ENCODE results near the gene LRPAP1.

DNA sequence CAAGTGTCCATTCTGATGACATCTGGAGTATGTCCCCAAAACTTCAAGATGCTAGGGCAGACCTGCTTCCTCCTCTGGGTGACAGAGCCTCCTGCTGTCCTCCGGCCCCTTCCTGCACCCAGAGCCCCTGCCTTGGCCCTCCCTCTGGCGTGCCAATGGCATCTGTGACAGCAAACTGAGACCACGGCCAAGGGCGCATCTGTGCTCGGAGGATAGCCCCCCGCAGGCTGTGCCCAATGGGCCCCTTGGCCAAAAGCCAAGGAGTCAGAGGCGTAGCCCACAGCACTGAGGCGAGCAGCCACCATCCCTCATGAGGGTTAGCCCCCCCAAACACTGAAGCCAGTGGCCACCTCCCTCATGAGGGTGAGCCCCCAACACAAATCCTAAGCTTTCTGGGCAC, 7.9 kb downstream of the LRPAP1 start:
- TF ChIP-seq POLR2A (IDR thresholded peaks at IDR 0.05) = no peak
- TF ChIP-seq, protein P1, sequence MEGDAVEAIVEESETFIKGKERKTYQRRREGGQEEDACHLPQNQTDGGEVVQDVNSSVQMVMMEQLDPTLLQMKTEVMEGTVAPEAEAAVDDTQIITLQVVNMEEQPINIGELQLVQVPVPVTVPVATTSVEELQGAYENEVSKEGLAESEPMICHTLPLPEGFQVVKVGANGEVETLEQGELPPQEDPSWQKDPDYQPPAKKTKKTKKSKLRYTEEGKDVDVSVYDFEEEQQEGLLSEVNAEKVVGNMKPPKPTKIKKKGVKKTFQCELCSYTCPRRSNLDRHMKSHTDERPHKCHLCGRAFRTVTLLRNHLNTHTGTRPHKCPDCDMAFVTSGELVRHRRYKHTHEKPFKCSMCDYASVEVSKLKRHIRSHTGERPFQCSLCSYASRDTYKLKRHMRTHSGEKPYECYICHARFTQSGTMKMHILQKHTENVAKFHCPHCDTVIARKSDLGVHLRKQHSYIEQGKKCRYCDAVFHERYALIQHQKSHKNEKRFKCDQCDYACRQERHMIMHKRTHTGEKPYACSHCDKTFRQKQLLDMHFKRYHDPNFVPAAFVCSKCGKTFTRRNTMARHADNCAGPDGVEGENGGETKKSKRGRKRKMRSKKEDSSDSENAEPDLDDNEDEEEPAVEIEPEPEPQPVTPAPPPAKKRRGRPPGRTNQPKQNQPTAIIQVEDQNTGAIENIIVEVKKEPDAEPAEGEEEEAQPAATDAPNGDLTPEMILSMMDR (IDR thresholded peaks at IDR 0.05) = no peak

Data from uterus (tissue), 2 donors.